Middle frontal gyrus (tissue), 1 donor: ENCODE results near the gene HPX.
A peak's percentile ranks its signal among the peaks of the same experiment; 100 is the strongest.
"Not testable (repeated sequence)": the region's sequence is repeated elsewhere in the genome, so short reads cannot be mapped to it uniquely, and the experiment has no call there.

Experiments
- DNase-seq: peaks from one replicate; pipeline ENCODE4 v3.0.0-alpha.2; 2015; ENCODE audit warnings: low spot score; ENCODE audit errors: extremely low spot score

HPX gene

DNA sequence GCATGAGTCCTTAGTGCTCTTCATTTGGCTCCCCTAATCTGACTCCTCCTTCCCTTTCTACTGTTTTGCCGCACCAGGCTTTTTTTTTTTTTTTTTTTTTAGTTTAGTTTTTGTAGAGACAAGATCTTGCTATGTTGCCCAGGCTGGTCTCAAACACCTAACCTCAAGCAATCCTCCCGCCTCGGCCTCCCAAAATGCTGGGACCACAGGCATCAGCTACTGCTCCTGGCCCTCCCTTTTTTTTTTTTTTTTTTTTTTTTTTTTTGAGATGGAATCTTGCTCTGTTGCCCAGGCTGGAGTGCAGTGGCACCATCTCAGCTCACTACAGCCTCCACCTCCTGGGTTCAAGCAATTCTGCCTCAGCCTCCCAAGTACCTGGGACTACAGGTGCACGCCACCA, 48.5 kb downstream of the HPX start:
- not testable (repeated sequence) for DNase-seq

DNA sequence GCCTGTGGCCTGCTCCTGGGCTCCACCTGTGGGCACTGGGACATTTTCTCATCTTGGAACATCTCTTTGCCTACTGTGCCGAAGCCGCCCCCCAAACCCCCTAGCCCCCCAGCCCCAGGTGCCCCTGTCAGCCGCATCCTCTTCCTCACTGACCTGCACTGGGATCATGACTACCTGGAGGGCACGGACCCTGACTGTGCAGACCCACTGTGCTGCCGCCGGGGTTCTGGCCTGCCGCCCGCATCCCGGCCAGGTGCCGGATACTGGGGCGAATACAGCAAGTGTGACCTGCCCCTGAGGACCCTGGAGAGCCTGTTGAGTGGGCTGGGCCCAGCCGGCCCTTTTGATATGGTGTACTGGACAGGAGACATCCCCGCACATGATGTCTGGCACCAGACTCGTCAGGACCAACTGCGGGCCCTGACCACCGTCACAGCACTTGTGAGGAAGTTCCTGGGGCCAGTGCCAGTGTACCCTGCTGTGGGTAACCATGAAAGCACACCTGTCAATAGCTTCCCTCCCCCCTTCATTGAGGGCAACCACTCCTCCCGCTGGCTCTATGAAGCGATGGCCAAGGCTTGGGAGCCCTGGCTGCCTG, 49.2 kb downstream of the HPX start:
- no peak for DNase-seq

DNA sequence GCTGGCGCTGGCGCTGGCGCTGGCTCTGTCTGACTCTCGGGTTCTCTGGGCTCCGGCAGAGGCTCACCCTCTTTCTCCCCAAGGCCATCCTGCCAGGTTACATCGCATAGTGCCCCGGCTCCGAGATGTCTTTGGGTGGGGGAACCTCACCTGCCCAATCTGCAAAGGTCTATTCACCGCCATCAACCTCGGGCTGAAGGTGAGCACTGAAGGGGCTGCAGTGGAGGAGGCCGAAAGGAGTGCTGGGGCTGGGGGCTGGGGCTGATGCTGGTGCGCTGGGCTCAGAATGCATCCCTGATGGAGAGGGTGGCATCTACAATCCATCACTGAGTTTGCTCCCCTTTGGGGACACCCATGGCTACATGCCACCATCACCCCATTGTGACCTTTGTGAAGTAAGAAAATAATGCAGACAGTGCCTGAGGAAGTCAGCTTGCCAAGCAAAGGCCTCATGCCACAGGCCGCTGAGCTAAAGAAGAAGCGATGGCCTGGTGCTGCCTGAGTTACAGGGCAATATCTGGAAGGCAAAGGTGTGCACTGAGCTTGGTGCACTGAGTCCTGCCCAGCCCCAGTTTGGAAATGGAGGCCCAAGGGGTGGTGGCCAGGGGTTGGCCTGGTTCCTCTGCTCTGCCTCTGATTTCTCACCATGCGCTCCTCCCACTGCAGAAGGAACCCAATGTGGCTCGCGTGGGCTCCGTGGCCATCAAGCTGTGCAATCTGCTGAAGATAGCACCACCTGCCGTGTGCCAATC, 49.9 kb downstream of the HPX start:
- DNase-seq, result no peak

DNA sequence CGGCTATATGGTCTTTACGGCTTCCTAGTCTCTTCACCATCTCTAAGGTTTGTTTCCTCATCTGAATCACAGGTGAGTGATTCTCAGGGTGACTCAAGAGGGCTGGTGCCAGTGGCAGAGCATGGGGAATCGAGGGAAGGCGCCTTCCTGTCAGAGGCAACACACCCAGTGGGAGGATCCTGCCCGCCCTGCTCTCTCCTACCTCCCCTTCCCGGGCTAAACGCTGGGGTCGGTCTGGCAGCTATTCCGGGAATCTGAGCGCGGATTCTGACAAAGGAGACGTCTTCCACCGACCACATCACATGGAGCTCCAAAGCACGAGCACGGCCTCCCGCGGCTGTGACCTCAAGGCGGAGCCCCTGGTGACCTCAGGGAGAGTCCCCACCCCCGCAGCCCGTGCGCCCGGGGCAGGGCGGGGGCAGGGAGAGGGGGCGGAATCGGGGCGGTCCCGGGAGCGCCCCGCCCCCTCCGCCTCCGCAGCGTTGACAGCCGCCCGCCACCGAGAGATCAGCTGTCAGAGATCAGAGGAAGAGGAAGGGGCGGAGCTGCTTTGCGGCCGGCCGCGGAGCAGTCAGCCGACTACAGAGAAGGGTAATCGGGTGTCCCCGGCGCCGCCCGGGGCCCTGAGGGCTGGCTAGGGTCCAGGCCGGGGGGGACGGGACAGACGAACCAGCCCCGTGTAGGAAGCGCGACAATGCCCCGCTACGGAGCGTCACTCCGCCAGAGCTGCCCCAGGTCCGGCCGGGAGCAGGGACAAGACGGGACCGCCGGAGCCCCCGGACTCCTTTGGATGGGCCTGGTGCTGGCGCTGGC, 50.7 kb downstream of the HPX start, which contains the start of gene SMPD1:
Gene SMPD1, plus strand, starts transcription at position 570 of the 813 bp plus-strand sequence. Its CDS starts 125 bp downstream, at position 695.
- DNase-seq, result peak; percentile 67

DNA sequence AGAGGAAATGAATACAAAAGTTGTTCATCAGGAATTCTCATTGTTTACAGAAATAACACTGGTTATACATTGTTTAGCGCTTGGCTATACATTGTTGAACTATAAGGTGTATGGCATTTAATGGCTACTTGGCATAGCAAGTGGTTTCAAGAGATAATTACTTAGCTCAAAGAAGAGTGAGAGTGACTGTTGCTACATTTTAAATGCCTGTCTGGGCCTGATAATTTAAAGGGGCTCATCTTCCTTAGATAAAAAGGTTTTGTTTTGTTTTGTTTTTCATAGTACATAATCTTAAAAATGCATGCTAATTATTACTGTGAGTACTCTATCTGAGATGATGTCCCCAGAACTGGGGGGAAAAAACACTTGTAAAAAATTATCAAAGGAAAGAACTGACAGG, 52.0 kb downstream of the HPX start:
- no peak for DNase-seq

DNA sequence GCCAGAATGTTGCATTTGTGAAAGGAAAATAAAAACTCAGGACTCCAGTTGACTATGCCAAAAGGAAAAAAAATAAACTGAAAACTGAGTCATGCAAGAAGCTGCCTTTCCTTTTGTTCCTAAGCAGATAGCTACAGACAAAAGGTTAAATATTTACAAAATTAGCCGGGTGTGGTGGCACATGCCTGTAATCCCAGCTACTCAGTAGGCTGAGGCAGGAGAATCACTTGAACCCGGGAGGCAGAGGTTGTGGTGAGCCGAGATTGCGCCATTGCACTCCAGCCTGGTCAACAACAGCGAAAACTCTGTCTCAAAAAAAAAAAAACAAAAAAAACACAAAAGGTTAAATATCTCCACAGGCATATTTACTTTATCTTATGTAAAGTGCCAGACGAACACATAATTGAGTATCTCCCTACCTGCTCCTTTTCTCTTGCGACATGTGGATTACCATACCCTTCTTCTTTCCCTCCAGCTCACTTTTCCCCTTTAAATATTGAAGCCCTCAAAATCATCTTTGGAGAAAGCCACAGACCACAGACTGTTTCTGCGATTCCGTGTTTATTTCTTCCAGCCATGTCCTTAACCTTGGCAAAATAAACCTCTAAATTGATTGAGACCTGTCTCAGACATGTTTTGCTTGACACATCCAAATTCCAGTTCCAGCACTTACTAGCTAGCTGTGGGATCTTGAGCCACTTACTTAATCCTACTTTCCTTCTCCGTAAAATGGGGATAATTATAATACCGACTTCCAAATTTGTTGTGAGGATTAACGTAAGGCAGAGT, 52.8 kb downstream of the HPX start:
- DNase-seq, result no peak

DNA sequence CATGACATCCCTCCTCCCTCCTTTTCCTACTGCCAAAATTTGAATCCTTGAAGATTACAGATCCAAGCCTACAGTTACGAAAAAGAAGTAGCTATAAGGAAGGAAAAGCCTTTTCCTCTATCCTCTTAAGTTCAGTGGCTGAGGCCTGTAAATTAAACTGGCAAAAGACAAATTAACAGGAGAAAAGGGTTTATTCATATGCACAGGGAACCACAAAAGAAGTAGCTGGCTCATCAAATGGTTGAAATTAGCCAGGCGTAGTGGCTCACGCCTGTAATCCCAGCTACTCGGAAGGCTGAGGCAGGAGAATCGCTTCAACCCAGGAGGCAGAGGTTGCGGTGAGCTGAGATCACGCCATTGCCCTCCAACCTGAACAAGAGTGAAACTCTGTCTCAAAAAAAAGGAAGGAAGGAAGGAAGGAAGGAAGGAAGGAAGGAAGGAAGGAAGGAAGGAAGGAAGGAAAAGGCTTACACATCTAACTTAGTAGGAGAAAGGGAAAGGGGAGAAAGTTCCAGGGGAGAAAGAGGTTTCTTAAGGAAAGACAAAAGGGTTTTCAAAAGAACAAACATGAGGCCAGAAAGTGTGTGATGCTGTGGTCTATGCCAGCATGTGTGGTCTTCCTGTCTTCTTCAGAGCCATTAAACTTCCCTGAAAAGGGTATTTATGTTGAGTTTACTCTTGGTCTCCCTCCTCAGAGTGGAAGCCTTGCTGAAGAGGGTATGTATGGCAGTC, 55.6 kb downstream of the HPX start:
- no peak for DNase-seq
